ENCODE measurements around the gene LEPR.
A peak's percentile ranks its signal among the peaks of the same experiment; 100 is the strongest.

LEPR gene

DNA sequence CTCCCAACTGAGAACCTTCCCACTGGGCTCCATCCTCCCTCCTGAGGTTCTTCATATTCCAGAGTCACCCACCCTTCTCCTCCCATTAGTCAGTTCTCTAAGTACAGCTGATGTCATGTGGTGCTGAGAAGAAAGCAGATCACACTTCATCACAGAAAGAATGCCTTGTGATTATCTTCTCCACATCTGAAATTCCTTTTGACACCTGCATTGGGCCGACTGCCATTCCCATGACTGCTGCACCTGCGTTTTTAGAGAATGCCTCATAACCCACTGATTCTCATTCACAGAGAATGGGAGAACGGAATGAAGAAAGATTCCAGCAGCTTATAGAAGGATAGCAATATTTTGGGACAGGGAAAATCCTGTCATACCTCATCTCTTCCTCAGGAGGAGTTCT, 14.3 kb downstream of the LEPR start:
- Histone ChIP-seq H3K4me1 (ENCODE audit: control insufficient read depth, insufficient read depth, low read length, poor library complexity, severe bottlenecking) (peaks cover 29% of the 10 kb centered on the region), H3K4me3 (ENCODE audit: extremely low read depth, insufficient read depth, low read length, poor library complexity, severe bottlenecking) (no peak overlapping the region), H3K27ac (ENCODE audit: low read depth, low read length, severe bottlenecking) (no peak overlapping the region), H3K9me3 (ENCODE audit: control insufficient read depth, low read length) (no peaks in the 10 kb centered on the region), H3K36me3 (ENCODE audit: control insufficient read depth, insufficient read depth, low read length) (peaks cover 44% of the 10 kb centered on the region)
- WGBS, 2 experiments (ENCODE audit: insufficient coverage in 2 of 2), result 67 to 94% methylated on average over 1 to 3 of the region's 3 CpGs

DNA sequence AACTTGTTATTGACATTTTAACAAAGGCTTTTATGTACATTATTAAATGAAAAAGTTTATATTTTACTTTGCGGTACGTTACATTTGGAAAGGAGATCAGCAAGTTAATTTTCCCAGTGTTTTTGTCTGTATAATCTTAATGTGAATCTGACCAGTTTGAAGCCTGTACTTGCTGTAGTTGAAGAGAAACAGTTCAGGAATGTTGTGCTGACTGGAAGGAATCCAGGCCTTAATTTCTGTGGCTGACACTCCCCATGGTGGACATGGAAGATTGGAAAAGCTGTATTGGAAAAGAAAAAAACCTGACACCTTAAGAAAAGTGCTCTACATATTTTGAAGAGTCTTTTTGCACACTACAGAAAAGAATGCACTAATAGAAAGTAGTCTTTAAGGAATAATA, 15.5 kb downstream of the LEPR start:
- Histone ChIP-seq H3K4me1 (ENCODE audit: control insufficient read depth, insufficient read depth, low read length, poor library complexity, severe bottlenecking) (peaks cover 16% of the 10 kb centered on the region), H3K27ac (ENCODE audit: low read depth, low read length, severe bottlenecking) (peak overlapping the region; percentile 26), H3K4me3 (ENCODE audit: extremely low read depth, insufficient read depth, low read length, poor library complexity, severe bottlenecking) (no peak overlapping the region), H3K9me3 (ENCODE audit: control insufficient read depth, low read length) (no peaks in the 10 kb centered on the region), H3K36me3 (ENCODE audit: control insufficient read depth, insufficient read depth, low read length) (peaks cover 39% of the 10 kb centered on the region)
- WGBS, 2 experiments (ENCODE audit: insufficient coverage in 2 of 2), result 100% methylated on average over 2 of the region's 2 CpGs; no CpG with 5 or more reads in 1 of the 2 experiments

DNA sequence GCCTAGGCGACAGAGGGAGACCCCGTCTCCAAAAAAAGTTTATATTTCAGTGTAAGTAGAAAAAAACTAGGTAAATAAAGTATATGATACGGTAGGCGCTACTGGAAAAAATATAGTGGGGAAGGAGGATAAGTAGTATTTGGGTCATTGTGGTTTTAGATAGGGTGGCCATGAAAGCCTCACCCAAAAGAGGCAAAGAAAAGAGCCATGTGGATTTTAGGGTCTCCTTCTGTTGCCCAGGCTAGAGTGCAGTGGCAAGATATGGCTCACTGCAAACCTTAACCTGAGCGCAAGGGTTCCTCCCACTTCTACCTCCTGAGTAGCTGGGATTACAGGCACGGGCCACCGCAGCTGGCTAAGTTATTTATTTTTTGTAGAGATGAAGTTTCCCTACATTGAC, 17.1 kb downstream of the LEPR start:
- H3K4me3 ChIP-seq (ENCODE audit: extremely low read depth, insufficient read depth, low read length, poor library complexity, severe bottlenecking), result no peak overlapping the region
- peaks cover 11% of the 10 kb centered on the region for H3K4me1 ChIP-seq (ENCODE audit: control insufficient read depth, insufficient read depth, low read length, poor library complexity, severe bottlenecking)
- H3K9me3 ChIP-seq (ENCODE audit: control insufficient read depth, low read length), result no peaks in the 10 kb centered on the region
- 100% methylated on average over 4 to 7 of the region's 7 CpGs for WGBS, 2 experiments (ENCODE audit: insufficient coverage in 2 of 2)
- H3K36me3 ChIP-seq (ENCODE audit: control insufficient read depth, insufficient read depth, low read length), result peaks cover 27% of the 10 kb centered on the region
- no peak overlapping the region for H3K27ac ChIP-seq (ENCODE audit: low read depth, low read length, severe bottlenecking)

DNA sequence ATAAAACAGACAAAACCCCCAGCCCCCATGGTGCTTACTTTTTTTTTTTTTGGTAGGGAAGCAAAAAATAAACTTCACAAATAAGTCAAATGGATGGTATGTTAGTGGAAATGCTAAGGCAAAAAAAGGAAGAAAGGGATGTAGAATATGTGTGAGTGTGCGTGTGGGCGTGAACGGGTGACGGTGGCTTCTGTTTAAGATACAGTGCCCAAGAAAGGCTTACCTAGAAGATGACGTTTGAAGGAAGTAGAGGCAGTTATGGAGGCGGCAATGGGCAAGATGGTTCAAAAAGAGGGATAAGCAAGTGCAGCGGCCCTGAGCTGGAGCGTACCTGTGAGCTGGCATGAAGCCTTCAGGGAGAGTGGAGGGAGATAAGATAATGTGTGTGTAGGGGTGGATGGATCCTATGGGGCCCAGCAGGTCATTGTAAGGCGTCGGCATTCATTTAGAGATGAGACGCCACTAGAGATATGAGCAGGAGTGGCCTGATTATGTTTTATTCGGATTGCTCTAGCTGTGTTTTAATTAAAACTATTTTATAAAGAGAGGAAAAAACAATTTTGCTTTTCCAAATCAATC, 19.9 kb downstream of the LEPR start:
- Histone ChIP-seq H3K36me3 (ENCODE audit: control insufficient read depth, insufficient read depth, low read length) (peaks cover 11% of the 10 kb centered on the region), H3K27ac (ENCODE audit: low read depth, low read length, severe bottlenecking) (no peak overlapping the region), H3K9me3 (ENCODE audit: control insufficient read depth, low read length) (no peaks in the 10 kb centered on the region), H3K4me1 (ENCODE audit: control insufficient read depth, insufficient read depth, low read length, poor library complexity, severe bottlenecking) (peaks cover 11% of the 10 kb centered on the region), H3K4me3 (ENCODE audit: extremely low read depth, insufficient read depth, low read length, poor library complexity, severe bottlenecking) (no peak overlapping the region)
- WGBS, 2 experiments (ENCODE audit: insufficient coverage in 2 of 2), result 94 to 98% methylated on average over 7 to 9 of the region's 12 CpGs

DNA sequence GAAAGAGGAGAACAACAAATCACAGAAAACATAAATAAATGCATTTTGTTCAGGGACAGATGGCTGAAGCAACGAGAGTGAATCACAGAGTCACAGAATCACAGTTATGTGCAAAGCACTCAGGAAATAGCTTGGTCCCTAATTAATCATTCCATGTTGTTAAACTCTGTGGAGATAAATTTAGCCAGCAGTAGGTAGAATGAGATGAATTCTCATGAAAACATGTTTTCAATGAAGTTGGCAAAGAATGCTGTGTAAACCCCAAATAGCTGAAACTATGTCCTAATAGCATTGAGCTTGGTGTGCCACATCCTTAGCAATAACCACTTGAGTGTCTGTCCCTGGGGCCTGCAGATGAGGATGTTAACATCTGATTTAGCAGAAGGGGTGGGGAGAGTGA, 20.4 kb downstream of the LEPR start:
- no peak overlapping the region for H3K4me3 ChIP-seq (ENCODE audit: extremely low read depth, insufficient read depth, low read length, poor library complexity, severe bottlenecking)
- WGBS, 2 experiments (ENCODE audit: insufficient coverage in 2 of 2), result 80% methylated on average over 1 of the region's 1 CpG; no CpG with 5 or more reads in 1 of the 2 experiments
- peaks cover 6% of the 10 kb centered on the region for H3K4me1 ChIP-seq (ENCODE audit: control insufficient read depth, insufficient read depth, low read length, poor library complexity, severe bottlenecking)
- no peak overlapping the region for H3K27ac ChIP-seq (ENCODE audit: low read depth, low read length, severe bottlenecking)
- H3K36me3 ChIP-seq (ENCODE audit: control insufficient read depth, insufficient read depth, low read length), result peaks cover 11% of the 10 kb centered on the region
- no peaks in the 10 kb centered on the region for H3K9me3 ChIP-seq (ENCODE audit: control insufficient read depth, low read length)

DNA sequence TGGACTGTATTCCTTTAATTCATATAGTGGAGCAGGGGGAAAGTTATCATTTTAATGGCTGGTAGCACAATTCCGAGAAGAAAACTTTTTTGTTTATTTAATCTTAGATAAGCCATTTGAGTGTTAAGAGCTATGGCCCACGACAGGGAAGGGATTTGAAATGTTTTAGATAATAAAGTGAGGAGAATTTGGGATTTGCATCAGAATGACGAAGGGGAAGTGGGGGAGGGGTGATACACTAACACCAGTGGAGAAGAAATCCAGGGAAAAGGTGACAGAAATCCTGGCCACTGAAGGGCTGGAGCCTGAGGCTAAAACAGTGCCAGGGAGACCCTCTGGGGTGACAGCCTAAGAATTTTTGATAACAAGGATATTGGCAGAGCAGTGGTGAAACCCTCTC, 21.0 kb downstream of the LEPR start:
- 56 to 81% methylated on average over 2 to 3 of the region's 3 CpGs for WGBS, 2 experiments (ENCODE audit: insufficient coverage in 2 of 2)
- Histone ChIP-seq H3K4me1 (ENCODE audit: control insufficient read depth, insufficient read depth, low read length, poor library complexity, severe bottlenecking) (peaks cover 2% of the 10 kb centered on the region), H3K9me3 (ENCODE audit: control insufficient read depth, low read length) (no peaks in the 10 kb centered on the region), H3K27ac (ENCODE audit: low read depth, low read length, severe bottlenecking) (no peak overlapping the region), H3K4me3 (ENCODE audit: extremely low read depth, insufficient read depth, low read length, poor library complexity, severe bottlenecking) (no peak overlapping the region), H3K36me3 (ENCODE audit: control insufficient read depth, insufficient read depth, low read length) (peaks cover 11% of the 10 kb centered on the region)

DNA sequence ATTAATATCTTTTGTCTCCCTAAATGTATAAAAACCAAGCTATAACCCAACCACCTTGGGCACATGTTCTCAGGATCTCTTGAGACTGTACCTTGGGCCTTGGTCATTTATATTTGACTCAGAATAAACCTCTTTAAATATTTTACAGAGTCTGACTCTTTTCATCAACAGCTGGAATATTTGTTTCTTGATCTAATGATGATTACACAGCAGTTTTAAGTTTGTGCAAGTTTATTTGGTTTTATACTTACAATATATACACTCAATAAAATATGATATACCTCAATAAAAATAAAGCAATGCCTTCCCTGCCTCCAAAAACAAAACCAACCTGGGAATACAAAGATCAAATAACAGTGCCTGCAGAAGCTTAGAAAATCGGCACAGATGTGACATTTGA, 22.0 kb downstream of the LEPR start:
- H3K9me3 ChIP-seq (ENCODE audit: control insufficient read depth, low read length), result no peaks in the 10 kb centered on the region
- no peak overlapping the region for H3K27ac ChIP-seq (ENCODE audit: low read depth, low read length, severe bottlenecking)
- H3K36me3 ChIP-seq (ENCODE audit: control insufficient read depth, insufficient read depth, low read length), result peaks cover 4% of the 10 kb centered on the region
- H3K4me1 ChIP-seq (ENCODE audit: control insufficient read depth, insufficient read depth, low read length, poor library complexity, severe bottlenecking), result no peaks in the 10 kb centered on the region
- H3K4me3 ChIP-seq (ENCODE audit: extremely low read depth, insufficient read depth, low read length, poor library complexity, severe bottlenecking), result no peak overlapping the region
- 71 to 80% methylated on average over 1 of the region's 1 CpG for WGBS, 2 experiments (ENCODE audit: insufficient coverage in 2 of 2)

DNA sequence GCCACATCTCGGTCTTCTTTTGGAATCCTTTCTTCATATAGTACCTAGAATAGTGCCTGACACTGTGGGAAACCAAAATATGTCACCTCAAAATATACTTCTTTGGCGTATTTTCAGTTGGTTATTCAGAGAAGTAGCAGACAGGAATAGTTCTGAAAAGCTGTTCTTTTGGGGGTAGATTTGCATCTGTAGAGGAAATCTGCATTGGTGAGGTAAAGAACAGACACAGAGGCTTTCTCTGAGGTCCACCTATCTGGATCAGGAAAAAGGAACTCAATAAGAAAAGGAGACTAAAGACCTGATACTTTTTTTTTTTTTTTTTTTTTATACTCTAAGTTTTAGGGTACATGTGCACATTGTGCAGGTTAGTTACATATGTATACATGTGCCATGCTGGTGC, 23.2 kb downstream of the LEPR start:
- no peaks in the 10 kb centered on the region for H3K4me1 ChIP-seq (ENCODE audit: control insufficient read depth, insufficient read depth, low read length, poor library complexity, severe bottlenecking)
- WGBS, 2 experiments (ENCODE audit: insufficient coverage in 2 of 2), result no CpG with 5 or more reads among the region's 2 CpGs
- H3K27ac ChIP-seq (ENCODE audit: low read depth, low read length, severe bottlenecking), result no peak overlapping the region
- no peak overlapping the region for H3K4me3 ChIP-seq (ENCODE audit: extremely low read depth, insufficient read depth, low read length, poor library complexity, severe bottlenecking)
- H3K36me3 ChIP-seq (ENCODE audit: control insufficient read depth, insufficient read depth, low read length), result no peaks in the 10 kb centered on the region
- H3K9me3 ChIP-seq (ENCODE audit: control insufficient read depth, low read length), result no peaks in the 10 kb centered on the region

DNA sequence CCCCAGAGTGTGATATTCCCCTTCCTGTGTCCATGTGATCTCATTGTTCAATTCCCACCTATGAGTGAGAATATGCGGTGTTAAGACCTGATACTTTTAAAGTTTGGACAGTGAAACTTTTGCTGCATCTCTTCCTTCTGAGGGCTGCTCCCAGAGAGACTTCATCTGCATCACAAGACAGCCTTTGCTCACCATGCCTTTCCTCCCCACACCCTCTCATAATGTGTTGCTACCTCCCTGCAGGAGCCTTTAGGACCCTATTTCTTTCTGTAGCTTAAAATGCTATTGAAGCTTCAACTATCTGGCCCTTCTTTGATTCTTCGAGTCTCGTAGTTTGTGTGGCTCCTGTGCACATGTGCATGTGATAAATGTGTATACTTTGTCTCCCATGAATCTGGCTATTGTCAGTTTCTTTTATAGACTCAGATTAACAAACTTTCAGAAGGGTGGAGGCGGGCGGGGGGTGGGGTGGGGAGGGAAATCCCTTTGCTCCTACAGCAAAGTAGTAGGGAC, 23.7 kb downstream of the LEPR start:
- WGBS, 2 experiments (ENCODE audit: insufficient coverage in 2 of 2), result 80% methylated on average over 2 of the region's 5 CpGs; no CpG with 5 or more reads in 1 of the 2 experiments
- H3K36me3 ChIP-seq (ENCODE audit: control insufficient read depth, insufficient read depth, low read length), result no peaks in the 10 kb centered on the region
- no peak overlapping the region for H3K27ac ChIP-seq (ENCODE audit: low read depth, low read length, severe bottlenecking)
- no peak overlapping the region for H3K4me3 ChIP-seq (ENCODE audit: extremely low read depth, insufficient read depth, low read length, poor library complexity, severe bottlenecking)
- no peaks in the 10 kb centered on the region for H3K4me1 ChIP-seq (ENCODE audit: control insufficient read depth, insufficient read depth, low read length, poor library complexity, severe bottlenecking)
- no peaks in the 10 kb centered on the region for H3K9me3 ChIP-seq (ENCODE audit: control insufficient read depth, low read length)

DNA sequence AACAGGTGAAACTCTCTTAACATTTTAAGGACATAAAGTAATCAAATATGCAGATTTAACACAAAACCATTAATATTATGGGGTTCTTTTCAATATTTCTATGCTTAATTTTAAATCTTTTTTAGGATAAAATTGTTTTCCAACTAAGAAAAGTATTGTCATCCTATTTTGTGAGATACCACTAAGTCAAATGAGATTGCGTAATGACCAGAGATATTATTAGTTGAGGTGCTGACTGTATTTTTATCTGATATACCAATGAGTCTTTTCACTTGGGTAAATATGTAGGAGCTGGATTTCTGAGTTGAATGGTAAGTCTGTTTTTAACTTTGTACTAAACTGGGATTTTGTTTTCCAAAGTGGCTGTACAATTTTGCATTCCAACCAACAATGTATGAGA, 25.4 kb downstream of the LEPR start:
- Histone ChIP-seq H3K9me3 (ENCODE audit: control insufficient read depth, low read length) (no peaks in the 10 kb centered on the region), H3K4me3 (ENCODE audit: extremely low read depth, insufficient read depth, low read length, poor library complexity, severe bottlenecking) (no peak overlapping the region), H3K36me3 (ENCODE audit: control insufficient read depth, insufficient read depth, low read length) (no peaks in the 10 kb centered on the region), H3K4me1 (ENCODE audit: control insufficient read depth, insufficient read depth, low read length, poor library complexity, severe bottlenecking) (no peaks in the 10 kb centered on the region), H3K27ac (ENCODE audit: low read depth, low read length, severe bottlenecking) (no peak overlapping the region)
- WGBS, 2 experiments (ENCODE audit: insufficient coverage in 2 of 2), result no CpG with 5 or more reads among the region's 1 CpG

DNA sequence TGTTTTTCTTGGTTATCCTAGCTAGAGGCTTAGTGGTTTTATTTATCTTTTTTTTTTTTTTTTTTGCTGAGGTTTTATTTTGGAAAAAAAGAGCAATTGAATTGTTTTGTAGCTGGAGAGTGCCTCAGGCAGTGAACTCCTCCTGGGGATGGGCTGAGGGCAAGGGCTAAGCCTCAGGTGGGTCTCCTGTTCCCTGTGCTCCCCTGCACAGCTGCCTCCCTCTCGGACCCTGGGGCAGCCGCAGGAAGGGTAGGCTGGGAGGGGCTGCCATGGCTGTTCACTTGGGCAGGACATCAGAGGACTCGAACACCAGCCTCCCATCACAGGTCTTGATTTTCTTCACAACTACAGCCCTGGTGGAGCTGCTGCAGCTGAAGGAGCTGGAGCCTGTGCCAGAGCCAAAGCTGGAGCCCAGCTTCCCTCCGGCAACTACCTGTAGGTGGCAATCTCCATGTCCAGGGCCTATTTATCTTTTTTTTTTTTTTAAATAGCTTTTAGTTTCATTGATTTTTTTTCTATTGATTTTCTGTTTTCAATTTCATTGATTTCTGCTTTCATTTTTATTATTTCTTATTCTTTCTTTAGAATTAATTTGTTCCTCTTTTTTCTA, 28.9 kb downstream of the LEPR start:
- no peaks in the 10 kb centered on the region for H3K9me3 ChIP-seq (ENCODE audit: control insufficient read depth, low read length)
- no peaks in the 10 kb centered on the region for H3K36me3 ChIP-seq (ENCODE audit: control insufficient read depth, insufficient read depth, low read length)
- WGBS, 2 experiments (ENCODE audit: insufficient coverage in 2 of 2), result 50 to 80% methylated on average over 1 of the region's 4 CpGs
- no peak overlapping the region for H3K4me3 ChIP-seq (ENCODE audit: extremely low read depth, insufficient read depth, low read length, poor library complexity, severe bottlenecking)
- no peaks in the 10 kb centered on the region for H3K4me1 ChIP-seq (ENCODE audit: control insufficient read depth, insufficient read depth, low read length, poor library complexity, severe bottlenecking)
- H3K27ac ChIP-seq (ENCODE audit: low read depth, low read length, severe bottlenecking), result no peak overlapping the region

Data from mesodermal cell (in vitro differentiated cells).